Fibroblast of mammary gland (primary cell): ENCODE measurements around the gene RYR3.

Source experiments
- DNase-seq: peaks from one replicate; pipeline ENCODE4 v3.0.0-alpha.2; 2010; ENCODE audit warnings: low read depth
- H3K4me3 ChIP-seq: 2 replicates; pipeline ENCODE4 v1.5.1; 2011; ENCODE audit warnings: low read depth, mild to moderate bottlenecking, low read length, moderate library complexity; ENCODE audit not compliant: control insufficient read depth
- TF ChIP-seq, protein P1 (sequence below): conservative IDR thresholded peaks from 2 replicates; pipeline ENCODE4 v1.5.1; 2011; ENCODE audit warnings: low read depth, low read length, inconsistent platforms; ENCODE audit not compliant: control insufficient read depth, insufficient read depth

The RYR3 gene

DNA sequence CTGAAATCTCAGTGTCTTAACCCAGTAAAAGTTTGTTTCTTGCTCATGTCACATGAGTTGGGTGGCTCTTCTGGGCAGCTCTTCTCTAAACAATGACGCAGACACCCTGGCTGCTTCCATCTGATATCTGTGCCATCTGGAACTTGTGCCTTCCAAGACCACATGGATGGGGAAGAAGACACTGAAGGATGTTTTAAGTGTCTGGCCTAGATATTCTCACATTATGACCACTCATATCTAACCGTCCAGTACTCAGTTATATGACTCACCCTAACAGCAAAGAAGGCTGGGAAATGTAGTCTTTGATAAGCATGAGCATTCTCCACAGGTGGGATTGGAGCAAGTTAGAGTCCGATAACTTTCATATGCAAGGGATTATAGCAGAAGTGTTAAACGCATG lies 66.4 kb downstream of the RYR3 start:
- no peak for DNase-seq

DNA sequence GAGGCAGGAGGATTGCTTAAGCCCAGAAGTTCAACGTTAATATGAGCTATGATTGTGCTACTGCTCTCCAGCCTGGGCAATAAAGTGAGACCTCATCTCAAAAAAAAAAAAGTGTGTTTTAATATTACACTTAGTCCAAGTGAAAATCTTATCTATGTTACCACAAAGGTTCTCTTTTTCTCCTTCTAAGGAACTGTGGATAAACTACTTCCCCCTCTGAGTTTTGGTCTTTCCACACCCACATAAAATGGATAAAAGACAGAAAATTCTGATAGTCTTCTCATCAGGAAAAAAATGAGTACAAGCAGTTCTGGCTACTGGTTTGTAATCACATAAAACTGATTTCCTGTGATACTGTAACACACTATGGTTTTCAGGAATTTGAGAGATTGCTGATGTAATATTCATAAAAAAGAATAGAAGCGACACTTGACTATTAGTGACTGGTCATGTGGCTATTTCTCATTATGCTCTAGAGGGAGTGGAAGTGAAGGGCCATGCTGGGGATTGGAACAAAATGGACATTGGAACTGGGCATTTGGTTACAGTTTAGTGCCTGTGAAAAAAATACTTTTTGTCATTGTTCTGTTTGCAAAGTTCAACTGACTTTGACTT lies 68.2 kb downstream of the RYR3 start:
- TF ChIP-seq, protein P1, sequence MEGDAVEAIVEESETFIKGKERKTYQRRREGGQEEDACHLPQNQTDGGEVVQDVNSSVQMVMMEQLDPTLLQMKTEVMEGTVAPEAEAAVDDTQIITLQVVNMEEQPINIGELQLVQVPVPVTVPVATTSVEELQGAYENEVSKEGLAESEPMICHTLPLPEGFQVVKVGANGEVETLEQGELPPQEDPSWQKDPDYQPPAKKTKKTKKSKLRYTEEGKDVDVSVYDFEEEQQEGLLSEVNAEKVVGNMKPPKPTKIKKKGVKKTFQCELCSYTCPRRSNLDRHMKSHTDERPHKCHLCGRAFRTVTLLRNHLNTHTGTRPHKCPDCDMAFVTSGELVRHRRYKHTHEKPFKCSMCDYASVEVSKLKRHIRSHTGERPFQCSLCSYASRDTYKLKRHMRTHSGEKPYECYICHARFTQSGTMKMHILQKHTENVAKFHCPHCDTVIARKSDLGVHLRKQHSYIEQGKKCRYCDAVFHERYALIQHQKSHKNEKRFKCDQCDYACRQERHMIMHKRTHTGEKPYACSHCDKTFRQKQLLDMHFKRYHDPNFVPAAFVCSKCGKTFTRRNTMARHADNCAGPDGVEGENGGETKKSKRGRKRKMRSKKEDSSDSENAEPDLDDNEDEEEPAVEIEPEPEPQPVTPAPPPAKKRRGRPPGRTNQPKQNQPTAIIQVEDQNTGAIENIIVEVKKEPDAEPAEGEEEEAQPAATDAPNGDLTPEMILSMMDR = no peak
- no peak for DNase-seq
- H3K4me3 ChIP-seq = no peak overlapping the region

More for the DNA sequence above, 66.4 kb downstream of the RYR3 start:
- TF ChIP-seq, protein P1 = no peak
- no peak overlapping the region for H3K4me3 ChIP-seq

DNA sequence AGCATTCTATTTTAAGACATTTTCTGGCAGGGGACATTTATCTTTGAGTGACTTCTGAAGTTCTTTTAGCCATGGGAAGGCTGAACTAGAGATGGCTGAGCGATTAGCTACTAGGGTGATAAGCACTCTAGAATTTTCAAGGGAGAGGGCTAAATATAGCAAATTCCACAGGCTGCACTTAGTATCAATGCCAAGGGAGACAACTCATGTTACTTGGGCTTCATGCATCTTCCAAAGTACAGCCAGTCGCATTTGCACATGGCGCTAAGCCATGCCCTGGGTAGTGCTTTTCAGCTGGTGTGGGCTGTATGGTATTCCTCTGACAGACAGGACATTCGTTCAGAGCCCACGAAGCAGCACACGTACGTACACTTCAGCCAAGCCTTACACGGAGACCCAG lies 69.6 kb downstream of the RYR3 start:
- no peak for DNase-seq
- TF ChIP-seq, protein P1 = no peak
- H3K4me3 ChIP-seq = no peak overlapping the region

DNA sequence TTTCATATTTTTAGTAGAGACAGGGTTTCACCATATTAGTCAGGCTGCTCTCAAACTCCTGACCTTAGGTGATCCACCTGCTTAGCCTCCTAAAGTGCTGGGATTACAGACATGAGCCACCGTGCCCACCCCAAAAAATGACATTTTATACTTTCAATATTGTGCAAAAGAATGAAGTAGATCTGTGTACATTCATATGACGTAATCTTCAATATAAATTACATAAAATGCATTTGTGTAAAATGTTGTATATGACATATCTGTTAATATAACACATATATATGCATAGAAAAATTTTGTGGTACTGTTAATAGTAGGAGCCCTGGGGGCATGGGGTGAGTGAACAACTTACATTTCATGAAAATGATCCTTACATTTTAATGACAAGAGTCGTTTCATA lies 71.7 kb downstream of the RYR3 start:
- no peak overlapping the region for H3K4me3 ChIP-seq
- TF ChIP-seq, protein P1 = no peak
- no peak for DNase-seq

DNA sequence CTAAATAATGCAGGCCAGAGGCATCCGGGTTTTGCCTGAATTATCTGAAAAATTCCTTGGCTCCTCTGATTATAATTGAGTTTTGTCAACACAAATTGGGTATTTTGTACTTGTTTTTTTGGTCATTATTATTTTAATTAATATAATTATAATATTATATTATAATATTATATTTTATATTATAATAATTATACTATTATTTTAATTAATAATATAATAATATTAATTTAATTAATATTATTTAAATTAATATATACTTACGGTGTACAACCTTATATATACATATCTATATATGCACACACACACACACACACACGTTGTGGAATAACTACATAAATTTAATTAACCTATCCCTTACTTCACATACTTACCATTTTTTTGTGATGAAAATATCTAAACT lies 73.5 kb downstream of the RYR3 start:
- no peak for DNase-seq
- TF ChIP-seq, protein P1 = no peak
- H3K4me3 ChIP-seq = no peak overlapping the region

DNA sequence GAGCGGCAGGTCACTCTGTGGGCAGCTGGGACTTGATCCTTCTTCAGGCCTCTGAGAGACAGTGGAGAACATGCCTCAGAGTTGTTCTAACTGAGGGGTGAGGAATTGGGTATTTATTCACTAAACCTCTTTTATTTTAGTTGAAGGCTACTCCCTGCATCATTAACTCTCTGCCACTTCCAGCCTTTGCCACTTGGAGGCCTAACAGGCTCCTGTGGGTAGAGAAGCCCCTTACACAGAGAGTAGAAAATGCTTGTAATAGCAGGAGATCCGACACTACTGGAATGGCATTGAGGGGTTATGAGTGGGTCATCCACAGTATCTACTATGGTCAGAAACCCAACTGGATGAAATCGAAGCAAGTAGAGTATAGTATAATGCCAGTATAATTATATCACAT lies 81.7 kb downstream of the RYR3 start:
- TF ChIP-seq, protein P1 = no peak
- DNase-seq = no peak
- no peak overlapping the region for H3K4me3 ChIP-seq

DNA sequence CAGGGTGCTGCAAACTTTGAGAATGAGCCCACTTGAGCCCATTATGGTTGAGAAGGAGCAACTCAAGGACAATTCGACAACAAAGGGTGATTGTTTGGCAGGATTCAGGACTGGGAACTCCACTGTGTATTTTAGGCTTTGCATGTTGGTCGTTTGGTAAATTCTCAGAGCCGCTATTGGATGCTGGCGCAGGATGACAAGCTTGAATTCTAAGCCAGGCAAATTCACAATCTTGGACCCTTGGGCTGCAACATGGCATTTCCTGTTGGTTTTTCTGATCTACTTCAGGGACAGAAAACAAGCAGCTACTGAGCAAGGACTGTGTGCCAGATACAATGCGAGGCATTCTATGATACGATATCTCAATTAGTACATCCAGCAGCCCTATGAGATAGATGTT lies 82.8 kb downstream of the RYR3 start:
- no peak overlapping the region for H3K4me3 ChIP-seq
- TF ChIP-seq, protein P1 = no peak
- no peak for DNase-seq
